Measurements from ENCODE around the gene PHF13. TPM values are rescaled to one million over a fixed set of nuclear protein-coding genes. Genes with fewer than 3 reads are reported as not detected.

Gene PHF13
- total RNA-seq, 1 experiment from 2014 or later: 55.8 TPM

DNA sequence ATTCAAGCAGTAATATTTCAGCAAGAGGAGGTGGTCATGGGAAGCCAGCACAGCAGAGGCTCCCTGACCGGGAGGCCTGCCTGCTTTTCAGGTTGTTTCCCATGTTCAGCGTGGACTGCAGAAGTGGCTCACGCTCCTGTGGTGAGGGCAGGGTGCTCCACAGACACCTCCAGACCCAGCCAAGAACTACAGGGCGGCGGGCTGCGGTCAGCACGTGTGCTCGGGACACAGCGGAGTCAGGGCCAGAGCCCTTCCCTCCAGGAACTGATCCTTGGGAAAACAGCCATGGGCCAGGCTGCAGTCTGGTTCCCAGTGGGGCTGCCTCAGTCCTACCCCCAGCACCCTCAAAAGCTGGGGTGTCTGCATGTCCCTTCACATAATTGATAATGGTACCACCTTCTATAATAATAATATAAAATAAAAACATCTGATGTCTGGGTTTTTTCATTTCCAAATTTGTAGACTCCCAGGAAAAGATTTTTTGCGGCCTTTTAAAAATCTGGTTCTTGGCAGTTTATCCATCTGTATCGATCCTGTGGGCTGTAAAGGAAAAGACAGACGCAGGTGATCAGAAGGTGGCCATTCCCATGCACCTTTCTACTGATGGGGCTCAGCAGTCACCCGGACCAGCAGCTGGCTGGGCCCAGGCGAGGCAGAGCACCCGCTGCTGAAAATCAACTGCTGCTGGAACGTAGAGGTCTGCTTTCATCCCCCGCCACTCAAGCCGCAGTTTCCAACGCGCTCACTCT, 21.8 kb downstream of the PHF13 start:
- no peak overlapping the region for H2BK15ac ChIP-seq (ENCODE audit: low read depth, low read length)
- WGBS (ENCODE audit: extremely low coverage, insufficient read length, low lambda C conversion rate): no CpG with 5 or more reads among the region's 20 CpGs
- no peak overlapping the region for H3K9ac ChIP-seq (ENCODE audit: extremely low read depth, insufficient read length, low read length)
- H2BK20ac ChIP-seq (ENCODE audit: low read depth, low read length, poor library complexity, severe bottlenecking): no peak overlapping the region
- no peaks in the 10 kb centered on the region for H3K4me1 ChIP-seq (ENCODE audit: insufficient read depth, low read length)
- Mint-ChIP-seq H3K27ac (no peak overlapping the region), H3K4me1 (no peaks in the 10 kb centered on the region), H3K9me3 (no peaks in the 10 kb centered on the region), H3K36me3 (ENCODE audit: insufficient read depth in 1 of 3, low read depth in 3 of 3) (peaks cover 25 to 85% (median 70%) of the 10 kb centered on the region in 3 experiments), H3K4me3 (no peak overlapping the region), H3K27me3 (ENCODE audit: low read depth) (no peaks in the 10 kb centered on the region; the same call in 1 of the 2 replicates)
- H3K14ac ChIP-seq (ENCODE audit: insufficient read depth, low read length): no peak overlapping the region
- H4K5ac ChIP-seq (ENCODE audit: insufficient read length, low read depth, low read length): no peak overlapping the region
- no peak overlapping the region for H2BK5ac ChIP-seq (ENCODE audit: insufficient read length, low read length)
- H4K20me1 ChIP-seq (ENCODE audit: control insufficient read depth, insufficient read depth, insufficient read length): no peaks in the 10 kb centered on the region
- no peak overlapping the region for H3K56ac ChIP-seq (ENCODE audit: insufficient read length, low read depth, low read length)
- H2BK120ac ChIP-seq (ENCODE audit: low read depth, low read length, poor library complexity, severe bottlenecking): no peak overlapping the region
- H3K79me1 ChIP-seq (ENCODE audit: insufficient read depth, low read depth, low read length, poor library complexity, severe bottlenecking): no peaks in the 10 kb centered on the region
- H3T11ph ChIP-seq (ENCODE audit: low read length): no peak overlapping the region
- H2AK5ac ChIP-seq (ENCODE audit: insufficient read length, low read length): no peak overlapping the region
- H2BK12ac ChIP-seq (ENCODE audit: insufficient read length, low read depth, low read length): no peak overlapping the region
- H4K91ac ChIP-seq (ENCODE audit: insufficient read length, low read depth, low read length): no peak overlapping the region
- H2AFZ ChIP-seq (ENCODE audit: low read length): no peak overlapping the region
- no peaks in the 10 kb centered on the region for H3K27me3 ChIP-seq (ENCODE audit: insufficient read depth, low read length)
- no peak overlapping the region for H3K4ac ChIP-seq (ENCODE audit: low read depth, low read length)
- no peaks in the 10 kb centered on the region for H3K9me3 ChIP-seq (ENCODE audit: control insufficient read depth, low read depth, low read length)
- no peaks in the 10 kb centered on the region for H3K23me2 ChIP-seq (ENCODE audit: insufficient read length, low read depth, low read length, poor library complexity, severe bottlenecking)
- H3K18ac ChIP-seq (ENCODE audit: insufficient read length, low read depth, low read length): no peak overlapping the region
- no peak for DNase-seq
- H4K8ac ChIP-seq (replicated peaks; ENCODE audit: insufficient read length, low read depth, low read length): no peak overlapping the region
- H3K4me2 ChIP-seq (ENCODE audit: insufficient read depth, insufficient read length, low read length): no peak overlapping the region
- H3K79me2 ChIP-seq (ENCODE audit: insufficient read depth, low read length): no peaks in the 10 kb centered on the region
- no peak overlapping the region for H3K23ac ChIP-seq (ENCODE audit: insufficient read length, low read depth, low read length)
- TF ChIP-seq, protein P1, sequence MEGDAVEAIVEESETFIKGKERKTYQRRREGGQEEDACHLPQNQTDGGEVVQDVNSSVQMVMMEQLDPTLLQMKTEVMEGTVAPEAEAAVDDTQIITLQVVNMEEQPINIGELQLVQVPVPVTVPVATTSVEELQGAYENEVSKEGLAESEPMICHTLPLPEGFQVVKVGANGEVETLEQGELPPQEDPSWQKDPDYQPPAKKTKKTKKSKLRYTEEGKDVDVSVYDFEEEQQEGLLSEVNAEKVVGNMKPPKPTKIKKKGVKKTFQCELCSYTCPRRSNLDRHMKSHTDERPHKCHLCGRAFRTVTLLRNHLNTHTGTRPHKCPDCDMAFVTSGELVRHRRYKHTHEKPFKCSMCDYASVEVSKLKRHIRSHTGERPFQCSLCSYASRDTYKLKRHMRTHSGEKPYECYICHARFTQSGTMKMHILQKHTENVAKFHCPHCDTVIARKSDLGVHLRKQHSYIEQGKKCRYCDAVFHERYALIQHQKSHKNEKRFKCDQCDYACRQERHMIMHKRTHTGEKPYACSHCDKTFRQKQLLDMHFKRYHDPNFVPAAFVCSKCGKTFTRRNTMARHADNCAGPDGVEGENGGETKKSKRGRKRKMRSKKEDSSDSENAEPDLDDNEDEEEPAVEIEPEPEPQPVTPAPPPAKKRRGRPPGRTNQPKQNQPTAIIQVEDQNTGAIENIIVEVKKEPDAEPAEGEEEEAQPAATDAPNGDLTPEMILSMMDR (conservative IDR thresholded peaks at IDR 0.05): no peak
- no peak overlapping the region for H3K27ac ChIP-seq (ENCODE audit: insufficient read length, low read depth, low read length)
